ENCODE data around the gene CDC42EP4.

DNA sequence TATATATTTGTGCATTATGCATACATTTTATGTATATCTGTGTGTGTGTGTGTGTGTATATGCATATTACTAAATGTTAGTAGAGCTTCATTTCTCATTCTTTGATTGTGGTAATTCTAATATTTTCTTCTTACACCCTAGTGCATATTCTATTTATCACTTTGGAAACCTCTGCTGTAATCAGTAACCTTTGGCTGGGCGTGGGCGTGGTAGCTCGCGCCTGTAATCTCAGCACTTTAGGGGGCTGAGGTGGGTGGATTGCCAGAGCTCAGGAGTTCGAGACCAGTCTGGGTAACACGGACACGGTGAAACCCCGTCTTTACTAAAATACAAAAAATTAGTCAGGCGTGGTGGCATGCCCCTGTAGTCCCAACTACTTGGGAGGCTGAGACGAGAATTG is 77.1 kb downstream of the CDC42EP4 start:
- TF ChIP-seq CTCF (conservative IDR thresholded peaks at IDR 0.05) (no peak), EZH2 (IDR thresholded peaks at IDR 0.05; ENCODE audit: low read depth) (no peak)
